NCI-H146 treated with DMSO at 0.1 percent for 48 hours (cell line): Measurements from ENCODE around the gene MAN1C1.

Experiments
- DNase-seq: peaks from one replicate; lab custom pipeline; 2025; ENCODE audit not compliant: unreplicated experiment; lab: John Stamatoyannopoulos, UW

Gene MAN1C1

DNA sequence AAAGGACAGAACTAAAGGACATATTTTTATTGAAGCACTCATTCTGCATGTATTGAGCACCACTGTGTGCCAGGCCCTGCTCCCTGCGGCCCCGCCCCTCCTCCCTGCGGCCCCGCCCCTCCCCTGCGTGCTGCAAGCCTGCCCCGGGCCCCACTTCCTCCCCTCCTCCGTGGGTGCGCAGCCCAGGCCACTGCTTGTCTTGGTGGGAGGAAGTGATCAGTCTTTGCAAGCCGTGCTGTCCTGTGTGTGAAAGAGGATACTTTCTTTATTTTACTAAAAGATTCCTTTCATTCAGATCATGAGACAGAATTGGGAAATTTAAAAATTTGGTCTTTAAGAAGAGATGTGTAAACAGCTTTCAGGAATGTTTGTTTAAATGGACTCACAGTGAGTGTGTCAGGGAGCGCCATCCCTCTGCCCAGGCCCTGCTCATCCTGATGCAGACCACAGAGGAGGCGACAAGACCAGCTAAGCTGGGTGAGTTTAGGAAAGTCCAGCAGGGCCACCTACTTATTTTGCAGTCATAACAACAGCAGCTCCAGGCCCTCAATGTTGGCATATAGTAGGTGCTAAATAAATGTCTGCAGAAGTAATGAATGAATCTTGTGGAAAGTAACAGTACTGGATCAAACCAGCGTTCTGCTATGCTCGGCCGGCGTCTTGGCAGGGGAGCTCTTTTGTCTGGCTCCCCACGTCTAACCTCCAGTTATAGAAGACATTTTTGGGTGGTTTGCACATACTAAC lies 95.1 kb downstream of the MAN1C1 start:
- no peak for DNase-seq

DNA sequence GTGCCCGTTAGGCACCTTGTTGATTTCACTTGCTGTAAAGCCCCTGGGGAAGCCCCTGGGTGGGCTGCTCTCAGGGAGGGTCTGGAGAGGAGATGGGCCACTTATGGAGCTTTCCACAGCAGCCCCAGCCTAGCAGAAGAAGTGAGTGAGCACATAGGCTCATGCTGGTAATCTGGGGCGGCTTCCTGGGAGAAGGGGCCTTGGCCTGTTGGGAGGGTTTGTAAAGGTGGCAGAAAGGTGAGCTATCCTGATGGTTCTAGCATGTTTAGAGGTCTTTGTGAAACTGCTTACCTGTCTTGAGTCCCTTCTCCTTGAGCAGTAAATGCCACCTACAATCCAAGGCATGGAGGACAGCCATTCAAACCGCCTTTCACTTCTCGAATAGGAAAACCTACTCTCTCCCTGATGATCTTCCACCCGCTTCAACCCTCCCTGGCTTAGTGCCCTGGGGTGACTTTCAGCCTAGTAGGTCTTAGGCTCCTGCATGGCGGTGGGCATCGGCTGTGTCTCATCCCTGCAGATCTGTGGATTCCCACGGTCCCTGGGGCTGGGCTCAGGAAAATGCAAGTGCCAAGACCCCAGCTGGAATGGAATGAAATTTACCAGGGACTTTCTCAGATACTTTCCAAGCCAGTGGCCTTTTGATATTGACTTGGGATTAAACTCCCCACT lies 95.8 kb downstream of the MAN1C1 start:
- DNase-seq: no peak

DNA sequence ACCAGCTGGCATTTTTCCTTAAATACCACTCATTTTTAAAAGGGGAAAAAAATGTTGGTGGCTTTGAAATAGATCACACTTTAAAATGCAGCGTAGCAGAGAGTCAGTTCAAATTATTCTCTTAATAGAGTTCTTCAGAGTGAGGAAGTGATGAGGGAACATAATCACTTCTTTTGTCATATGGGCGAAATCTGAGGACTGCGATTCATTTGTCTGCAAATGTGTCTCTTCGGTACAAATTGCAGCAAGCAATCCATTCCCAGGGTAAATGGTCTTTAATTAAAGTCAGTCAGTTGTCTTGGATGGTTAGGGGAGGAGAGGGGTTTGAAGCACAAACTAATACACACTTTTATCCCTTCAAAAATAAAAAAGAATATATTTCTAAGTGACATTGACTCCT lies 97.4 kb downstream of the MAN1C1 start:
- DNase-seq: no peak

DNA sequence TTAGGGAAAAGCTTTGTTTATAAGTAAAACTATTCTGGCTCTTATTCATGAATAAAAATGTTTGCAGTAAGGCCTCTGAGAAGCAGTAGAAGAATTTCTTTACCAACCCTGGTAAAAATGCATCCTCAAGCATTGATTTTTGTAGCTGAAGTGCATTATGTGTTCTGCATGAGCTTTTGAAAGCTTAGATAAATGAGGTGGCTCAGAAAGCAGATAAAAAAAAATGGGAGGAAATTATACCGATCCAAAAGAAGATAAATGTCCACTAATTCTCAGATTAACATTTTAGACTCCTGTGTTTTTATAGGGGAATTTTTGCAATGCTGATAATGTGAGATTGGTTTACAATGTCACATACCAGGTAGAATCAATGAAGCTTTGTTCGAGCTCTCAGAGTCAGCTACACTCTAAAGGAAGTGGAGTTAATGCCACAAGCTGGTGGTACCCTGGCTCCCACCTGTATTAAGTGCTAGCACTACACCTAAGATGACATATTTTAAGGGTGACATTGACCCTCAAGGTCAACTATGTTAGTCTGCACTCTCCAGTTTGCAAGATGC lies 97.9 kb downstream of the MAN1C1 start:
- no peak for DNase-seq

DNA sequence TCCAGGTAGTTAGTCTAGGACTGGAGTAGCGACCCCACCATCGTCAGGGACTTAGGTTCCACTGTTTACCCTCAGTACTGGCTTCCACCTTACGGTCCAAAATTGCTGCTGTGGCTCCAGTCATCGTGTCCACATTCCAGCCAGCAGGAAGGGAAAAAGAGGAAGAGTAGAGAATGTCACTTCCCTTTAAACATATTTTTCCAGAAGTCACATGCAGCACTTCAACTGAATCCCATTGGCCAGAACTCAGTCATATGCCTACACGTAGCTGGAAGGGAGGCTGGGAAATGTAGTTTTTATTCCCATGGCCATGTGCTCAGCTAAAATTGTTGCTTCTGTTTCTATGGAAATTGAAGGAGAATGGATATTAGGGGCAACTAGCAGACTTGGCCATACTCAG lies 99.3 kb downstream of the MAN1C1 start:
- DNase-seq: no peak

DNA sequence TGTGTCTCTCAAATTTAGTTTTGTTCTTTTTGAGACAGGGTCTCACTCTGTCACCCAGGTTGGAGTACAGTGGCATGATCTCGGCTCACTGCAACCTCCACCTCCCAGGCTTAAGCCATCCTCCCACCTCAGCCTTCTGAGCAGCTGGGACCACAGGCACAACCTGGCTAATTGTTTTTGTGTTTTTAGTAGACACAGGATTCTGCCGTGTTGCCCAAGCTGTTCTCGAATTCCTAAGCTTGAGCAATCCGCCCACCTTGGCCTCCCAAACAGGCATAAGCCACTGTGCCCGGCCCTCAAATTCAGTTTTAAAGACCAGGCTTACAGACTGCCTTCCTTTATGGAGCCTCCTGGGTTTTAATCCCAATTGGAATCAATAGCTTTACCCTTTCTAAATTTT lies 99.7 kb downstream of the MAN1C1 start:
- DNase-seq: no peak

DNA sequence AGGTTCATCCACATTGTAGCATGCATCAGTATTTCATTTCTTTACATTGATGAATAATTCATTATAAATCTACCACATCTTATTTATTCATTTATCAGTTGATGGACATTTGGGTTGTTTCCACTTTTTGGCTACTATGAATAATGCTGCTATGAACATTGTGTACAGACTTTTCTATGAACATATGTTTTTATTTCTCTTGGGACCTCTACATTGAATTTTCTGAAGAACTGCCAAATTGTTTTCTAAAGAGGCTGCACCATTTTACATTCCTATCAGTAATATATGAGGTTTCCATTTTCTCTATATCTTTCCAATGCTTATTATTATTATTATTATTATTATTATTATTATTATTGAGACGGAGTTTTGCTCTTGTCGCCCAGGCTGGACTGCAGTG lies 102.1 kb downstream of the MAN1C1 start:
- DNase-seq: no peak

DNA sequence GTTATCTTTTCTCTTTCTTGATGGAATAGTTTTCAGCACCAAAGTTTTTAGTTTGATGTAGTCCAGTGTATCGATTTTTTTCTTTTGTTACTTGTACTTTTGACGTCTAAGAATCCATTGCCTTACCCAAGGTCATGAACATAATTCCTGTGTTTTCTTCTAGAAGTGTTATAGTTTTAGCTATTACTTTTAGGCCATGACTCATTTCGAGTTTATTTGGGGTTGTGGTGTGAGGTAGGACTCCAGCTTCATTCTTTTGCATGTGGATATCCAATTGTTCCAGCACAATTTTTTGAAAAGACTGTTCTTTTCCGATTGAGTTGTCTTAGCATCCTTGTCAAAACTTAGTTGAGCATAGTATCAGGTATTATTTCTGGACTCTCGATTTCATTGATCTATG lies 104.0 kb downstream of the MAN1C1 start:
- no peak for DNase-seq

DNA sequence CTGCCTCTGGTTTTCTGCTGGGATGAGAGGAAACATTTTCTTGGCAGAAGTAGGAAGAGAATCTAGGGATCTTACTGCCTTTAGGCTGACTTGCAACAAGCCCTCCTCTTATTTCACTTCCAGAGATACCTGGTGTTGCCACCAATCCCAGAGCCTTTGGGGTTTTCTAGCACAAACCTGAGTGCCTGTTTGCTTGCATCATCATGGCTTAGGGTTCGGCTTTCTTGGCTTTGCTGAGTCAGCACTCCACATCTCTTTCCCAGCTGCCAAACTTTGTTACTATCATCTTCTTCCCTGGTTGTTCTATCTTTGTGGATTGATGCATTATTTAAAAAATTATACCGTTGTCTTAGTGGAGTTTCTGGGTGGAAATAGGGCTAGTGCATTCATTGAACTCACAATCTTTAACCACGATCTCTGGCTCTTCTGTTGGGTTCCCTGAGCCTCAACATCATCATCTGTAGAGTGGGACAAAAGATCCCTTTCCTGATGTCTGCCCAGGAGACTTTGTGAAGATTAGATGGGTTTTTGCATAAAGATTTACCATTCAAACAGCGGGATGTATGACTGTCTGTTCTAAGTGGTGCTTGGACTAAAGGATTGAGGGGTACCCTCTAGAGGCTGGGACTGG lies 106.8 kb downstream of the MAN1C1 start:
- no peak for DNase-seq

DNA sequence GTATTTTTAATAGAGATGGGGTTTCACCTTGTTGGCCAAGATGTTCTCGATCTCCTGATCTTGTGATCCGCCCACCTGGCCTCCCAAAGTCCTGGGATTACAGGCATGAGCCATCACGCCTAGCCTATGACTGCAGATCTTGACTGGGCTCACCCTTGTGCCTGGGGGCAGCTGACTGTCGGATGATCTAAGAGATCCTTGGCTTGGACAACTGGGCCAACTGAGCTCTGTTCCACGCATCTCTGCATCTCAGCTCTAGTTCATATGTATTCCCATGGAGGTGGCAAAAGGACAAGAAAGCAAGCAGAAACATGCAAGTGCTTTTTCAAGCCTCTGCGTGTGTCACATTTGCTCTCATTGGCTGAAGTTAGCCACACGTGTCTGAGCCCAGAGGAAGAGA lies 107.6 kb downstream of the MAN1C1 start:
- DNase-seq: no peak

DNA sequence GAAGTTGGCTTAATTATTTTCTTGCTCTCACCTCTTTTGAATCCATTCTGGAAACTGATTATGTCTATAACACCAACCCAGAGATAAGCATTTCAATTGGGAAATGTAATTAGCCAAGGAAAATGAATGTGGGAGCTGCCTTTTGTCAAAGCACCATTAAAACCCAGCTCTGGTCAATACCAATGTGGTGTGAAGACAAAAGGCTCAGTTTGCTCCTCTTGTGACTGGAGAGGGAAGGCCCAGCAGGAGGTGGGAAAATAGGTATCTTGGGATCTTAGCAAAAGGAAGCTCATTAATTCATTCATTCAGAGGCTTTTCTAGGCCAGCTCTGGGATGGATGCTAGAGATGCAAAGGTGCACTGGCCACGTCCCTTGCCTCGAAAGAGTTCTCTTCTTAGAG lies 108.4 kb downstream of the MAN1C1 start:
- peak; percentile 91 for DNase-seq

DNA sequence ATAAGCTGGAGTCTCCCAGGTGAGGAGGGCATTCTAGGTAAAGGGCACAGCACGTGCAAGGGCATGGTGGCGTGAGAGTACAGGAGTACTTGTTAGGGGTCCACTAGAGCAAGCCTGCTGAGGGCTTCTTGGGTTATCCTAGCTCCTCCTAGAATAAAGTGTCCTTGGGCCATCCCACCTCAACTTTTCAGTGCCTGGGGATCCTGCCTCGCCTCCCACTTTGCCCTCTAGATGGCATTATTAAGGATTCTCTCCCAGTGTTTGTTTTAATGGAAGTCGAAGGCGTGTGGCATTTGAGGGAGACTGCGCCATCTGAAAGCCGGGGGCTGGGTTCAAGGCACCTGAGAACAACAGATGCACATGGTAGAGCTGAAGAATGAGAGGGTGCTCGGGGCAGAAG lies 108.9 kb downstream of the MAN1C1 start:
- DNase-seq: no peak

DNA sequence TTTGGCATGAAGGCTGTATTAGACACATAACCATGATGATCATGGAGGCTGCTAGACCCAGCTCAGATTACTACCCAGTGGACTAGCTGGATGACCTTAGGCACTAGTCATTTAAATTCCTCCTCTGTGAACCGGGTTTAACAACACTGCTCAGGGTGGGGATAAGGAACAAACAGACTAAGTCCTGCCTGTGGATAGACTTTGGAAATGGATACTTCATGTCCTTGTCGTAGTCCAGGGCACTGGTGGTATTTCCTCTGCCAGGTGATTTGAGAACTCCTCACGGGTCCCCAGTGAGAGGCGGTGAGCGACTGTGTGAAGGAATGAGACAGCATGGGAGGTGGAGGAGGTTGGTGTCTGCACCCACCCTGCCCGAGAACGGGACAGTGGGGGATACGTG lies 110.5 kb downstream of the MAN1C1 start:
- DNase-seq: no peak

DNA sequence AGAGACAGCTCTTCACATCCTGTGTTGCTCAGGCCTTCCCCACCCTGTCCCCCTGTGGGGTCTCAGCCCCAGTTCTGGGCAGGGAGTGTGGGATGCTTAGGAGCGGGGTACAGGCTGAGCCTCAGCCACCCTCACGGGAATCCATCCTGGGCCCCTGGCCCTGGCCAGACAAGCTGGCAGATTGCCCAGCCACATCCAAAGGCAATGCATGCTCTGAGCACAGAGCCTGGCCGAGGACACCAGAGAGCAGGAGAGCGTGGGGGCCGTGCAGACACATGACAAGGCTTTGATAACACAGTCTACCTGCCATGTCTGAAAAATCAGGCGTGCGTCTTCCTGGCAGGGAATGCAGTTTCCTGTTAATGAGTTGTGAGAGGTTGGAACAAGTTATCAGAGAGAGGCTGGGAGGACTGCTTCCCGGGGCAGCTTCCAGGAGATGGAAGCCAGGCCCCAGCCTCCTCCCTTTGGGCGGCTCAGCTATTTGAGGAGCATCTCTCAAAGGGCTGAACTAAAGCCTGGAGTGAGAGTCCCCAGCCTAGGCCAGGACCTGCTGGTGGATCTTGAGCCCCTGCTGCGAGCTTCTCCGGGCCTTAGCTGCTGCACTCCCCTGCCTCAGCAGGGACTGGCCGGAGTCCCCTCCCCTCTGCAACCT lies 111.2 kb downstream of the MAN1C1 start:
- no peak for DNase-seq

DNA sequence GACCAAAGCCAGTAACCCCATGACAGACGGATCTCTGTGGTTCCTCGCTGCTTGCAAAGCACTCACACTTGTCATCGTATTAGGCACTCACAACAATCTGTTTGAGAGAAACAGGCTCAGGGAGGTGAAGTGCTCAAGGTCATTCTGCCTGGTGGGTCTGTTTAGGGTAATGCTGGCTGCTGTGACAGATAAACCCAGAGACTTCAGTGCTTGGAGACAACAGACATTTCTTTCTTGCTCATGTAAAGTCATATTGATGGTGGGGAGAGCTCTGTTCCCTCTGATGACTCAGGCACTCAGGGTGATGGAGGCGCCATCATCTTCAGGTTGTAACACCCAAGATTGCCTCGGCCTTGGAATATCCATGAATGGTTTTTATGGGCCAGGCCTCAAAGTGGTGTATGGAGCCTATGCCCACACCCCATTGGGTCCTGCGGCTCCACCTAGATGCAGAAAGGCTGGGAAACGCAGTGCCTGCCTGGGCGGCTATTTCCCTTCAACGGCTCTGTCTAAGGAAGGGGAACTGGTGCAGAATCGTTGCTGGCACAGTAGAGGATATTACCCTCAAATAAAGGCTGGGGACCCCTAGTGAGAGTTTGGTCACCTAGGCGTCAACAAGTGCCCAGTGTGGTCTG lies 111.8 kb downstream of the MAN1C1 start:
- no peak for DNase-seq

DNA sequence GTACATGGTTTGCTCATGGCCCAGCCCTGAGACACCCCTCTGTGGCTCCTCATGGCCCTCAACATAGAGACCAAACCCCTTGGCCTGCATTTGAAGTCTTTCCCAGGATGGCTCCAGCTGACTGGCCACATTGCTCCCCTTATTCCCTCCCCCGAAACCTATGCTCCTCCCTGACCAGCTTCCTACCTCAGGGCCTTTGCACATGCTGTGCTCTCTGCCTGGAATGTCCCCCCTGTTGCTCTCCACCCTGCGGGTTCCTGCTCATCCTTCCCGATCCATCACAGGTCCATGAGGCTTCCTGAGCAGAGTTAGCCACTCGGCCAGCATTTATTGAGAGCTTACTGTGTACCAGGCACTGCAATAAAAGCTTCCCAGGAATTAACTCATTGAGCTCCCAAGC lies 112.5 kb downstream of the MAN1C1 start:
- DNase-seq: no peak

DNA sequence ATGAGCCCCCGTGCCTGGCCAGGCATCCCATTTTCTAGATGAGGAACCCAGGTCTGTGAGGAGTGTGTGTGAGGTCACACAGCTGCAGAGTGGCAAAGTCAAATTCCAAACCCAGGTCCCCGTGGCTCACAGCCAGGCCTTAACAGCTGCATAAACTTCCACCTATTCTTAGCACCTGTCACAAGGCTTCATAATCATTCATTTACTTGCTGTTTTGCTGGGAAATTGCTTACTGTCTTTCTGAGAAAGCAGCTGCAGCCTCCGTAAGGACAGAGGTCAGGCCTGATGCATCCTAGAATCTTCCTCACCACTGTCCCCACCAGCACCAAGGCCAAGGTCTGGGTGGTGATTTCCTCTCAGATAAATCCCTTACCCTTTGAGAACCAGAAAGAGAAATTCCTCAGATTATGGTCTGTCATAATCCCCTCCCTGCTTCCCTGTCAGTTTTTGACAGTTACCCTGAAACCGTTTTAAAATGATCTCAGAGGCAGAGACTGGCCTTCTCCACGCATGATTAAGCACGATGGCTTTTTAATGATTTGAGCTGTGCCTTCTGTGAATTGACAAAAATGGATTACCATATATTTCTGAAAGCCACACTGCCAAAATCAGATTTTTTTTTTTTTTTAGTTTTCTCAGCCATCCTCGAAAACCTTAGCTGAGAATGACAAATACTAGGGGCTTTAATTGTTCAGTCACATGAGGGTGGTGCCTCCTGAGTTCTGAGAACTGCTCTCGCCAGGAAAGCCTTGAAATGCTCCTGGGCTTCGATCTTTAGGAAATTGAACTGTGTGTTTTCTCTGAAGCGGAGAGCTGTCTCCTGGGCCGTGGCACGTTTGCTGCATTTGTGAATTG lies 113.4 kb downstream of the MAN1C1 start:
- peak; percentile 15 for DNase-seq

DNA sequence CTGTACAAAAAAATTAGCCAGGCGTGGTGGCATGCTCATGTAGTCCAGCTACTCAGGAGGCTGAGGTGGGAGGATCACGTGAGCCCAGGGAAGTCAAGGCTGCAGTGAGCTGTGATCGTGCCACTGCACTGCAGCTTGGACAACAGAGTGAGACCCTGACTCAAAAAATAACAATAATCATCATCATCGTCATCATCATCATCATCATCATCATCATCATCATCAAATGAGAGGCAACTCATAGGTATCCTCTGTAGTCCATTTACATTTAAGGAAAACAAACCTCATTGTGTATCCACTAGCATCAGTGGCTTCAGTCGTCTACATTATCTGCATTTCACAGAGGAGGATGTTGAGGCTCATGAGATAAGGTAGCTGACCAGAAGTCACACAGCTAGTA lies 114.6 kb downstream of the MAN1C1 start:
- no peak for DNase-seq

DNA sequence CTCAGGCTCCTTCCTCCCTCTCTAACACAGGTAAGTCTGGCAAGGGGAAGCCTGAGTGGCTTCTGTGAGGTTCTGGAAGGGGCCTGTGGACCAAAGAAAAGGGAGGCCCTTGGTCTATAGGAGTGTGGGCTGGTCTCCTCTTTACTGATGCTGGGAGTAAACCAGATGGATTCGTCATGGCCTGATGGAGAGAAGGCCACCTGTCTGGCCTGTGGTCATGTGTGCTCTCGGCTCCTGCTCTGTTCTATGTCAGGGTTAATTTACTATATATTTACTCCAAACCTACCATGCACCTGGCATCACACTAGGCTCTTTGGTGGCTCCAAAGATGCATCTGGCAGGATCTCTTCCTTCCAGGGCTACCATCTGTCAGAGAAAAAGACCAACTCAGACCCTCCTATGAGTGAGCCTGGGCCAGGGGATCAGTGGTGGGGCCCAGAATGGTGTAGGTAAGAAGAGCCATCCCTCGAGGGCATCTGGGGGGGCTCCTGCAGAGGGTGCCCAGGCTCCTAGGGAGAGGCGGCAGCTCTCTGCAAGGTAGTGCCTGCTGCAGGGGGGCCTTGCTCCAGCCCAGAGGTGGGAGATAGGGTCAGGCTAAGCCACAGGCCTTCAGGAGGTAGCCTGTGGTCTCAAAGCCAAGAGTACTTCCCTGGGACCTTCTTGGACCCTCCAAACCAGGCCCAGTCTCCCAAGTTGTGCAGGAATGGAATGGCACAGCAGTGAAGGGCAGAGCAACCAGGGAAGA lies 115.2 kb downstream of the MAN1C1 start:
- DNase-seq: no peak

DNA sequence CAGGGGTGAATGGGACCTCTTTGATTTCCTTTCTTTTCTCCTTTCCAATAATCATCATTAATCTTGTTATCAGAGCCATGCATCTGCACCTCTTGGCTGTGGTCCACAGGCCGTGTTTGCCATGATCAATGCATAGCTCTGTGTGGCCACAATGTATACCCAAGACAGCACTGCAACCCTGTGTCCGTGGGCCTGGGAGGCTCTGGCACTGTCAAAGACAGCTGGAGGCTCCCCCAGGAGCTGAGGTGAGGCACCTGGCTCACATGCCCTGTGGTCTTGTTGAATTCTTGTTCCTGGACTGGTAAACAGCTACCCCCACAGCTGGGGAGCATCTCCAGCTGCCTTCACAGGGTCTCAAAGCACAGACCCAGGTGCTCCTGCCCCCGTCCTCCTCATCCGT lies 116.2 kb downstream of the MAN1C1 start:
- DNase-seq: no peak
